GM13977 (cell line): Measurements from ENCODE around the gene DUSP5.
"Not testable (repeated sequence)": the region's sequence is repeated elsewhere in the genome, so short reads cannot be mapped to it uniquely, and the experiment has no call there.

Experiments used
- DNase-seq: peaks from one replicate; pipeline ENCODE4 v3.0.0; 2012; ENCODE audit warnings: low spot score
- CTCF ChIP-seq: IDR thresholded peaks from 2 replicates; pipeline ENCODE4 v1.5.1; 2012; ENCODE audit warnings: mild to moderate bottlenecking, control low read depth; ENCODE audit not compliant: insufficient read depth; ENCODE audit errors: extremely low read depth, missing control alignments
- in situ Hi-C: fragments of 300-500 bp; cut with MboI; formaldehyde crosslinking; loops from one replicate; pipeline ENCODE4 v1.12.0; 2022; ENCODE audit warnings: low sequenced_read_pairs, low pct_unique_long_range_greater_than_20kb, mixed read lengths, inconsistent platforms; ENCODE audit not compliant: unreplicated experiment

The DUSP5 gene

GRCh38 chr10:110531687-110532086 lies 34.0 kb downstream of the DUSP5 start:
- in situ Hi-C loops = loop anchor here (10.0 kb wide), 1 partner anchor 207 kb away; no protein-coding TSS in a partner anchor
- TF ChIP-seq CTCF = no peak
- no peak for DNase-seq

GRCh38 chr10:110532628-110533027 lies 34.9 kb downstream of the DUSP5 start:
- in situ Hi-C loops = loop anchor here (10.0 kb wide), 1 partner anchor 208 kb away; no protein-coding TSS in a partner anchor
- not testable (repeated sequence) for DNase-seq

GRCh38 chr10:110533149-110533548 lies 35.4 kb downstream of the DUSP5 start:
- in situ Hi-C loops = loop anchor here (10.0 kb wide), 1 partner anchor 208 kb away; no protein-coding TSS in a partner anchor
- no peak for DNase-seq
- no peak for TF ChIP-seq CTCF

- no peak for DNase-seq
- TF ChIP-seq CTCF = no peak
- in situ Hi-C loops = loop anchor here (10.0 kb wide), 1 partner anchor 210 kb away; no protein-coding TSS in a partner anchor
These were observed 36.9 kb downstream of the DUSP5 start for GRCh38 chr10:110534571-110534970.

GRCh38 chr10:110535958-110536891 lies 38.5 kb downstream of the DUSP5 start:
- in situ Hi-C loops = loop anchor here (10.0 kb wide), 1 partner anchor 211 kb away; no protein-coding TSS in a partner anchor
- TF ChIP-seq CTCF = peak; percentile 46
- DNase-seq = peak; percentile 61

GRCh38 chr10:110539091-110539490 lies 41.4 kb downstream of the DUSP5 start:
- in situ Hi-C loops = loop anchor here (10.0 kb wide), 1 partner anchor 214 kb away; no protein-coding TSS in a partner anchor
- DNase-seq = no peak
- no peak for TF ChIP-seq CTCF

GRCh38 chr10:110540031-110540430 lies 42.3 kb downstream of the DUSP5 start:
- no peak for DNase-seq
- in situ Hi-C loops = loop anchor here (10.0 kb wide), 1 partner anchor 185 kb away; no protein-coding TSS in a partner anchor
- TF ChIP-seq CTCF = no peak
